Neural cell (in vitro differentiated cells): ENCODE measurements around the gene PSEN1.

Source experiments
- CTCF ChIP-seq: fragments of 450-650 bp; IDR thresholded peaks from 2 replicates; pipeline ENCODE4 v1.5.1; 2014; ENCODE audit warnings: antibody characterized with exemption, mild to moderate bottlenecking, moderate library complexity; ENCODE audit not compliant: poor library complexity, severe bottlenecking
- EP300 ChIP-seq: fragments of 450-650 bp; conservative IDR thresholded peaks from 2 replicates; pipeline ENCODE4 v1.6.1; 2014; ENCODE audit warnings: antibody characterized with exemption, mild to moderate bottlenecking, moderate library complexity; ENCODE audit not compliant: poor library complexity, severe bottlenecking
- EZH2 ChIP-seq: fragments of 200-600, 300-800 bp; shearing (Covaris generic), sonication (generic); IDR thresholded peaks from 2 replicates; pipeline ENCODE4 v1.6.1; 2014; ENCODE audit warnings: antibody characterized with exemption, low read length, borderline replicate concordance, mild to moderate bottlenecking; ENCODE audit not compliant: insufficient read depth, poor library complexity, severe bottlenecking
- MXI1 ChIP-seq: fragments of 450-650 bp; conservative IDR thresholded peaks from 2 replicates; pipeline ENCODE4 v1.6.1; 2014; ENCODE audit warnings: antibody characterized with exemption, mild to moderate bottlenecking; ENCODE audit not compliant: poor library complexity, severe bottlenecking
- POLR2AphosphoS5 ChIP-seq: IDR thresholded peaks from 2 replicates; pipeline ENCODE4 v1.6.1; 2012
- RAD21 ChIP-seq: fragments of 450-650 bp; conservative IDR thresholded peaks from 2 replicates; pipeline ENCODE4 v1.6.1; 2014; ENCODE audit warnings: antibody characterized with exemption, mild to moderate bottlenecking, moderate library complexity
- REST ChIP-seq: IDR thresholded peaks from 2 replicates; pipeline ENCODE4 v1.6.1; 2012; ENCODE audit warnings: borderline replicate concordance
- SMC3 ChIP-seq: fragments of 450-650 bp; conservative IDR thresholded peaks from 2 replicates; pipeline ENCODE4 v1.6.1; 2014; ENCODE audit warnings: antibody characterized with exemption, mild to moderate bottlenecking, moderate library complexity; ENCODE audit not compliant: poor library complexity

- no peak for TF ChIP-seq EP300
- no peak for TF ChIP-seq CTCF
- no peak for TF ChIP-seq POLR2AphosphoS5
- no peak for TF ChIP-seq EZH2
- TF ChIP-seq MXI1 = no peak
- TF ChIP-seq REST = no peak
- TF ChIP-seq RAD21 = no peak
- no peak for TF ChIP-seq SMC3
Measured at GRCh38 chr14:73091044-73091443, 45.3 kb upstream of the PSEN1 start.
